Activated naive CD8-positive, alpha-beta T cell treated with anti-CD3 and anti-CD28 coated beads for 36 hours (primary cell): Measurements from ENCODE around the gene MYO7B. TPM values are rescaled to one million over a fixed set of nuclear protein-coding genes. Genes with fewer than 3 reads are reported as not detected.

Experiments
- DNase-seq: peaks from one replicate; pipeline ENCODE4 v3.0.0; 2021
- H3K27ac Mint-ChIP-seq: one replicate; pipeline ENCODE4 v1.8.0; 2022; ENCODE audit warnings: mild to moderate bottlenecking, moderate library complexity, mixed read lengths
- H3K27me3 Mint-ChIP-seq: one replicate; pipeline ENCODE4 v1.8.0; 2022; ENCODE audit warnings: mild to moderate bottlenecking, mixed read lengths
- H3K36me3 Mint-ChIP-seq: one replicate; pipeline ENCODE4 v1.8.0; 2021; ENCODE audit warnings: mild to moderate bottlenecking, mixed read lengths
- H3K4me1 Mint-ChIP-seq: one replicate; pipeline ENCODE4 v1.8.0; 2021; ENCODE audit warnings: mixed read lengths
- H3K4me3 Mint-ChIP-seq: one replicate; pipeline ENCODE4 v1.8.0; 2022; ENCODE audit warnings: mild to moderate bottlenecking, moderate library complexity, mixed read lengths
- H3K9me3 Mint-ChIP-seq: one replicate; pipeline ENCODE4 v1.8.0; 2022; ENCODE audit warnings: mixed read lengths
- total RNA-seq, 2 experiments: library from RNA; stranded (reverse); gene quantifications; one replicate each; pipeline ENCODE4 v1.2.3, GENCODE V29; 2021

Gene MYO7B
- total RNA-seq, 2 experiments from 2014 or later: 0.62 to 0.88 TPM

- no peaks in the 10 kb centered on the region for H3K9me3 Mint-ChIP-seq
- H3K4me3 Mint-ChIP-seq: no peak overlapping the region
- no peak for DNase-seq
- no peaks in the 10 kb centered on the region for H3K27me3 Mint-ChIP-seq
- no peaks in the 10 kb centered on the region for H3K4me1 Mint-ChIP-seq
- no peaks in the 10 kb centered on the region for H3K36me3 Mint-ChIP-seq
- no peak overlapping the region for H3K27ac Mint-ChIP-seq
These were observed 86.5 kb downstream of the MYO7B start for GRCh38 chr2:127621981-127622431.

DNA sequence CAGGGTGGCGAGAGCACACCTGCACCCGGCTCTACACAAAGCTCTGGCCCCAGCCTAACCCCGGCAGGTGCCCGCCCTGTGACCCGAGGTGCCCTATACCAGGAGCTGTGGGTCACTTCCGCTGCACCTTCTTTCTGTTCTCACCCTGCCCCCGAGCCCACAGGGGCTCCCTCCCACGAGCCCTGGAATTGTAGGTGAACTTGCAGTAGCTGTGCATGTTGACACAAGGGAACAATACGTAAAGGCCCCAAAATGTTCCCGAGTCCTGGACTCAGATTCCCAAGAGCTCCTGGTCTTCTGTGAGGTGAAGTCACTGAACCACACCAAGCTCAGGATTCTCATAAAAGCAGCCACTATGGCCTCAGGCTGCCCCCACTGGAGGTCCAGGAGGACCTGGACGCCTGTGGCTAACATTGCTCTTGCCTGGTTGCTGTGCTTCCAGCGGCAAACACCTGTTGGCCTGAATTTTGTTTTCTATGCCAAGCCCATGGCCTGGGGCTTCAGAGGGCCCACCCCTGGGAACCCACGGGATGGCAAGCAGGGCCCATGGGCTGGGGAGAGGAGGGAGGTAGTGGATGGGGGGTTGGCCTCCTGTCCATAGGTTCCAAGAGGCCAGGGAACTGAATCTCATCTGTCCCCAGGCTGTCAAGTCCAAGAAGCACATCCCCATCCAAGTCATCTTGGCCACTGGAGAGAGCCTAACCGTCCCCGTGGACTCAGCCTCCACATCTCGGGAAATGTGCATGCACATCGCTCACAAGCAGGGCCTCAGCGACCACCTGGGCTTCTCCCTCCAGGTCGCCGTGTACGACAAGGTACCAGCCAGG, 87.3 kb downstream of the MYO7B start:
- no peaks in the 10 kb centered on the region for H3K9me3 Mint-ChIP-seq
- H3K27ac Mint-ChIP-seq: no peak overlapping the region
- no peaks in the 10 kb centered on the region for H3K27me3 Mint-ChIP-seq
- no peaks in the 10 kb centered on the region for H3K4me1 Mint-ChIP-seq
- H3K4me3 Mint-ChIP-seq: no peak overlapping the region
- no peak for DNase-seq
- H3K36me3 Mint-ChIP-seq: no peaks in the 10 kb centered on the region

GRCh38 chr2:127623388-127624319, 88.2 kb downstream of the MYO7B start:
- H3K4me1 Mint-ChIP-seq: no peaks in the 10 kb centered on the region
- no peaks in the 10 kb centered on the region for H3K9me3 Mint-ChIP-seq
- no peaks in the 10 kb centered on the region for H3K36me3 Mint-ChIP-seq
- H3K27ac Mint-ChIP-seq: no peak overlapping the region
- no peak overlapping the region for H3K4me3 Mint-ChIP-seq
- H3K27me3 Mint-ChIP-seq: no peaks in the 10 kb centered on the region
- DNase-seq: no peak

GRCh38 chr2:127624320-127624755, 88.9 kb downstream of the MYO7B start:
- H3K4me3 Mint-ChIP-seq: no peak overlapping the region
- no peaks in the 10 kb centered on the region for H3K27me3 Mint-ChIP-seq
- H3K36me3 Mint-ChIP-seq: no peaks in the 10 kb centered on the region
- no peaks in the 10 kb centered on the region for H3K4me1 Mint-ChIP-seq
- no peak overlapping the region for H3K27ac Mint-ChIP-seq
- H3K9me3 Mint-ChIP-seq: no peaks in the 10 kb centered on the region
- DNase-seq: no peak

- H3K27me3 Mint-ChIP-seq: no peaks in the 10 kb centered on the region
- DNase-seq: no peak
- no peaks in the 10 kb centered on the region for H3K36me3 Mint-ChIP-seq
- H3K4me1 Mint-ChIP-seq: no peaks in the 10 kb centered on the region
- H3K9me3 Mint-ChIP-seq: no peaks in the 10 kb centered on the region
- H3K27ac Mint-ChIP-seq: no peak overlapping the region
- H3K4me3 Mint-ChIP-seq: no peak overlapping the region
These were observed 89.5 kb downstream of the MYO7B start for GRCh38 chr2:127624756-127625571.

DNA sequence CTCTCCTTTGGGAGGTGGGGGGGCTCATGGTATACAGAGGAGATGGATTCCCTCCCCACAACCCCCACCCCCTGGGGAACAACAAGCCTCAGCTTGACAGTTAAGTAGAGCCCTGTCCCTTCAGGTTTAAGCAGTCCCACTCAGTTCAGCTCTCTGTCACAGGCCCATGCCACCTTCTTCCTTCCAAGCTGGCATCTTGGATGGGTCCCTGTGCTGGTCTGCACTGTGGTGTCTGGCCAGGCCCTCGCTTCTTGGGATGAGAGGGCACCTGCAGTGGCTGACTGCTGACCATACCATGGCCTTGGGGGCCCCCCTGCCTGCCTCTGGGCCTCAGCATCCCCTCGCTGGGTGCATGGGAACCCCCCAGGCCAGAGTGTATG, 90.1 kb downstream of the MYO7B start:
- Mint-ChIP-seq H3K4me1 (no peaks in the 10 kb centered on the region), H3K4me3 (no peak overlapping the region), H3K27ac (no peak overlapping the region), H3K9me3 (no peaks in the 10 kb centered on the region), H3K36me3 (no peaks in the 10 kb centered on the region), H3K27me3 (no peaks in the 10 kb centered on the region)
- DNase-seq: no peak

DNA sequence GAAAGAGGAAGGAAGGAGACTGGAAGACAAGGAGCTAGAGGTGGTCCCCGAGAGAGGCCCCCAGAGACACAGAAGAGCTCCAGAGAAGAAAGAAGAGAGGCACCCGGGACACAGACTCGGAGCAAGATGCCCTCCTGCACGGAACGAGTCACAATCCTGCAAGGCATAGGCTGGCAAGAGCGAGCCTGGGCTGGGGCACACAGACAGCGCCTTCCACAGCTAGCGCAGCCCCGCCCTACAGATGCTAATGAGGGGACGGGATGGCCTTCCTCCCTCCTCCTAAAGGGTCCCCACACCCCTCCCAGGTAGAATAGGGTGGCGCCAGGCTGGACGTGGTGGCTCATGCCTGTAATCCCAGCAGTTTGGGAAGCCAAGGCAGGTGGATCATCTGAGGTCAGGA, 90.7 kb downstream of the MYO7B start:
- H3K4me1 Mint-ChIP-seq: no peaks in the 10 kb centered on the region
- no peaks in the 10 kb centered on the region for H3K27me3 Mint-ChIP-seq
- no peaks in the 10 kb centered on the region for H3K36me3 Mint-ChIP-seq
- no peaks in the 10 kb centered on the region for H3K9me3 Mint-ChIP-seq
- no peak for DNase-seq
- no peak overlapping the region for H3K4me3 Mint-ChIP-seq
- H3K27ac Mint-ChIP-seq: no peak overlapping the region

- no peak for DNase-seq
- no peak overlapping the region for H3K27ac Mint-ChIP-seq
- H3K4me1 Mint-ChIP-seq: no peaks in the 10 kb centered on the region
- no peaks in the 10 kb centered on the region for H3K27me3 Mint-ChIP-seq
- no peaks in the 10 kb centered on the region for H3K36me3 Mint-ChIP-seq
- H3K9me3 Mint-ChIP-seq: no peaks in the 10 kb centered on the region
- H3K4me3 Mint-ChIP-seq: no peak overlapping the region
These were observed 91.6 kb downstream of the MYO7B start for GRCh38 chr2:127626917-127627739.

DNA sequence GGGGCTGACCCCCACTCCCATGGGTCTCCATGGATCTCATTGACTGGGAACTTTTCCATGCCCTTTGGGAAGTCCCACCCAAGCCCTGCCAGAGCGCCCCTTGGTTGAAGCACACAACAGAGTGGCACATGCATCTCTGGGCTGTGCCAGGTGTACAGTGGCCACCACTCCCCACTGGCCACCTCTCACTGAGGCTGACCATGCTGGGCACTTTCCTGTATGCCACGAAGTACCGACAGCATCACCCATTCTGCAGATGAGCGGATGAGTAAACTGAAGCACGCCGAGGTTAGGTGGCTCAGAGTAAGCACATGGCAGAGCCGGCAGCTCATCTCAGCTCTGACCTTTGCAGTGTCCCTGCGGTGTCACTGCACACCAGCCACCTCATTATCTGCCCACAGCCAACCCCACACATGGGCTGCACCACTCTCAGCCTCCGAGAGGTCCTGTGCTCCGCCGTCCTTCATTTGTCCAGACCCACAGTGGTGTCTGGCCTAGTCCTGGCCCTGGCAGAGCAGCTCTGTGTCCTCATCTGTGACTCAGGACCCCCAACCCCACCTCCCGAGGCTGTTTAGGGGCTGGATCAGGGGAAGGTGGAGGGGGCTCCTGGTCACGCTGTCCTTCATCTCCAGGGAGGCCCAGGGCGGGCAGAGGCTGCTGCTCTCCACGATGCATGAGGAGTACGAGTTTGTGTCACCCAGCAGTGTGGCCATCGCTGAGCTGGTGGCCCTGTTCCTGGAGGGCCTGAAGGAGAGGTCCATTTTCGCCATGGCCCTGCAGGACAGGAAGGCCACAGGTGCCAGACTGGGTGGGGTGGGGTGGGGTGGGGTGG, 92.5 kb downstream of the MYO7B start:
- no peaks in the 10 kb centered on the region for H3K27me3 Mint-ChIP-seq

DNA sequence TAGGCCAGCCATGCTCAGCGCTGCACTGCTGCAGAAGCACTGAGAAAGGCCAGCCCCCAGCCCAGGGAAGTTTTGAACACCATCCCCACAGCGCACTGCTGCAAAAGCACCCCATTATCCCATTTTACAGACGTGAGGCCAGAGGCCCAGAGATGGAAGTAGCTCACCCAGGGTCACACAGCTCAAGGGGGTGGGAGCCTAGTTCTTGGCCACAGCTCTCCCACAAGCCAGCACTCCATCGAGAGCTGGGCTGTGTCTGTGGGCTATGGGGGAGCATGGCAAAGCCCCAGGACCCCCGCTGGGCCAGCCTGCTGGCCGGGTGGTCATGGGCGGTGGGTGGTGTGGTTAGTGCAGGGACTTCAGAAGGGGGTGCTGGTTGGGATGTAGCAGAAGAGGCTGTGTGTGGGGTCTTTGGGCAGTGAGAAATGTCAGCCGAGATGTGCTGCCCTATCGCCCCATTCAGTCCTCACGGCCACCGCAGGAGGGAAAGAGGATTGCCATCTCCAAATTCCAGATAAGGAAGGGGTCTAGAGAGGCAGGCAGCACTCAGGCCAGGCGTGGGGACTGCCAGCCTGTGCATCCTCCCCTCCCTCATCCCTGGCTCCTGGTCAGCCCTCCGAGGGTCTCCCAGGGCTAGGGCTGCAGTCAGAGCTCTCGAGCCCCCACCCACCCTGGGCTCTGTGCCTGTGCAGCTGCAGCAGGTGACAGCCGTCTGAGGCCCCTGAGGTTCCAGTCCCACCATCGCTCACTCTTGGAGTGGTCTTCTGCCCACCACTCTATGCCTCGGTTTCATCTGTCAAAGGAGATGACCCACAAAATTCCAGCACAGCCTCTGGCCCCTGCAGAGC, 93.5 kb downstream of the MYO7B start:
- Mint-ChIP-seq H3K9me3 (no peaks in the 10 kb centered on the region), H3K4me3 (no peak overlapping the region), H3K27me3 (no peaks in the 10 kb centered on the region), H3K4me1 (peaks cover 10% of the 10 kb centered on the region), H3K36me3 (no peaks in the 10 kb centered on the region), H3K27ac (no peak overlapping the region)
- DNase-seq: no peak

More for the DNA sequence above, 92.5 kb downstream of the MYO7B start:
- DNase-seq: no peak
- Mint-ChIP-seq H3K4me1 (peaks cover 4% of the 10 kb centered on the region), H3K36me3 (no peaks in the 10 kb centered on the region), H3K4me3 (no peak overlapping the region), H3K27ac (no peak overlapping the region), H3K9me3 (no peaks in the 10 kb centered on the region)

DNA sequence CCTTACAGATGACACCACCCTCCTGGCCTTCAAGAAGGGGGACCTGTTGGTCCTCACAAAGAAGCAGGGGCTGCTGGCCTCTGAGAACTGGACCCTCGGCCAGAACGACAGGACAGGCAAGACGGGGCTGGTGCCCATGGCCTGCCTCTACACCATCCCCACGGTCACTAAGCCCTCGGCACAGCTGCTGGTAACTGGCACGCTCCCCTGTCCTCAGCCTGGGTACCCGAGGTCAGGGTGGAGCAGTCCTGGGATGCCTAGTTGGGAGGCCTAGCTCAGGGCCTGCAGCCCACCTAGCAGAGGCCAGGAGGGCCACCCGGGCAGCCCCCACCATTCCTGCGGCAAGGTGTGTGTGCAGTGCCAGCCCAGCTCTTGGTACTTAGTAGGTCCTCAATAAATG, 94.2 kb downstream of the MYO7B start:
- no peak overlapping the region for H3K4me3 Mint-ChIP-seq
- peaks cover 10% of the 10 kb centered on the region for H3K4me1 Mint-ChIP-seq
- no peaks in the 10 kb centered on the region for H3K9me3 Mint-ChIP-seq
- no peak overlapping the region for H3K27ac Mint-ChIP-seq
- H3K27me3 Mint-ChIP-seq: no peaks in the 10 kb centered on the region
- no peaks in the 10 kb centered on the region for H3K36me3 Mint-ChIP-seq
- no peak for DNase-seq

- peak overlapping the region; percentile 13 for H3K27ac Mint-ChIP-seq
- peaks cover 10% of the 10 kb centered on the region for H3K4me1 Mint-ChIP-seq
- H3K9me3 Mint-ChIP-seq: no peaks in the 10 kb centered on the region
- no peaks in the 10 kb centered on the region for H3K36me3 Mint-ChIP-seq
- H3K4me3 Mint-ChIP-seq: no peak overlapping the region
- no peak for DNase-seq
- no peaks in the 10 kb centered on the region for H3K27me3 Mint-ChIP-seq
These were observed 94.8 kb downstream of the MYO7B start for GRCh38 chr2:127630096-127630863.
